ENCODE results near the gene CDCA4. TPM values are rescaled to one million over a fixed set of nuclear protein-coding genes. Genes with fewer than 3 reads are reported as not detected.

The CDCA4 gene
- total RNA-seq: 35.5 and 50.8 TPM in 2 replicates

DNA sequence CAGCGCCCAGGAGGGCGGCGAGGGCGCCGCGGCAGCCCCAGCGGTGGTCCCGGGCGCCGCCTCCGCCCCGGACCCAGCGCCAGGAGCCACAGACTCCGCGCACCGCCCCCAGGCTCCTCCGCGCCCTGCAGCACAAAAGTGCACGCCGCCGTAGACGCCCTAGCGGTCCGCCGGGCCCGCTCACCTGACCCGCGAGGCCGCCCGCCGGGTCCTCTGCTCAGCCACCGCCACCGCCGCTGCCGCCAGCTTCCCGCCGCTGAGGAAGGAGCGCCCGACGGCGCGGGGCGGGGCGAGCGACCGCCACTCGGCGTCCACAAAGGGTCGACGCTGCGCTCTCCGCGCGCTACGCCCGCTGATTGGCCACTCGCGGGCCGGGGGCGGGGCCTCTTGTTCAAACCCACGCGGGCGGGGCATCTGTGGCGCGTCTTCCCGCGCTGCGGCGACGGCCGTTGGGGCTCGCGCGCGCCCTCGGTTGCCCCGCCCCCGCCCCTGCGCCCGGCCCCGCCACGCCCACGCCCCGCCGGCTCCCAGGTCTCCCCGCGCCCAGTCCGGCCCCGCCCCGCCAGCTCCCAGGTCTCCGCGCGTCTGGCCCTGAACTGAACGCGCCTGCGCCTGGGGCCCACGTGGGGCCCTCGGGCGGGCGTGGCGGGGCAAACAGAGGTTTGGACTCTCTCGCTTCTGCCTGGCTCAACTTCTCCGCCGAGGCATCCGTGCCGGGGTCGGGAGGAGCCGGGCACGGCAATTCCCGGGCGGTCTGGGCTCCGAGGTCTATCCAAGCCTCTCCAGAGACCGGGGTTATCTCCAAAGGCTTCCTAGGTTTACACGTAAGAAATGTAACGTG is at the start of gene CDCA4:
CDCA4 (minus strand) TSS at position 269 of the 841 bp plus-strand sequence. CDS start 9,154 bp downstream, outside the sequence.
- no peaks in the 10 kb centered on the region for H3K36me3 ChIP-seq (ENCODE audit: control insufficient read depth, insufficient read depth, low read length)
- no peaks in the 10 kb centered on the region for H3K27me3 ChIP-seq (ENCODE audit: control insufficient read depth, insufficient read depth, low read length)
- DNase-seq (ENCODE audit: low read depth): peak; percentile 78
- TF ChIP-seq, protein P1, sequence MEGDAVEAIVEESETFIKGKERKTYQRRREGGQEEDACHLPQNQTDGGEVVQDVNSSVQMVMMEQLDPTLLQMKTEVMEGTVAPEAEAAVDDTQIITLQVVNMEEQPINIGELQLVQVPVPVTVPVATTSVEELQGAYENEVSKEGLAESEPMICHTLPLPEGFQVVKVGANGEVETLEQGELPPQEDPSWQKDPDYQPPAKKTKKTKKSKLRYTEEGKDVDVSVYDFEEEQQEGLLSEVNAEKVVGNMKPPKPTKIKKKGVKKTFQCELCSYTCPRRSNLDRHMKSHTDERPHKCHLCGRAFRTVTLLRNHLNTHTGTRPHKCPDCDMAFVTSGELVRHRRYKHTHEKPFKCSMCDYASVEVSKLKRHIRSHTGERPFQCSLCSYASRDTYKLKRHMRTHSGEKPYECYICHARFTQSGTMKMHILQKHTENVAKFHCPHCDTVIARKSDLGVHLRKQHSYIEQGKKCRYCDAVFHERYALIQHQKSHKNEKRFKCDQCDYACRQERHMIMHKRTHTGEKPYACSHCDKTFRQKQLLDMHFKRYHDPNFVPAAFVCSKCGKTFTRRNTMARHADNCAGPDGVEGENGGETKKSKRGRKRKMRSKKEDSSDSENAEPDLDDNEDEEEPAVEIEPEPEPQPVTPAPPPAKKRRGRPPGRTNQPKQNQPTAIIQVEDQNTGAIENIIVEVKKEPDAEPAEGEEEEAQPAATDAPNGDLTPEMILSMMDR (IDR thresholded peaks at IDR 0.05; ENCODE audit: insufficient read depth, low read length, severe bottlenecking): no peak
- no peak for FAIRE-seq
- peak within 1 kb of the TSS; percentile 58 for H3K4me3 ChIP-seq (ENCODE audit: low read depth, low read length)

DNA sequence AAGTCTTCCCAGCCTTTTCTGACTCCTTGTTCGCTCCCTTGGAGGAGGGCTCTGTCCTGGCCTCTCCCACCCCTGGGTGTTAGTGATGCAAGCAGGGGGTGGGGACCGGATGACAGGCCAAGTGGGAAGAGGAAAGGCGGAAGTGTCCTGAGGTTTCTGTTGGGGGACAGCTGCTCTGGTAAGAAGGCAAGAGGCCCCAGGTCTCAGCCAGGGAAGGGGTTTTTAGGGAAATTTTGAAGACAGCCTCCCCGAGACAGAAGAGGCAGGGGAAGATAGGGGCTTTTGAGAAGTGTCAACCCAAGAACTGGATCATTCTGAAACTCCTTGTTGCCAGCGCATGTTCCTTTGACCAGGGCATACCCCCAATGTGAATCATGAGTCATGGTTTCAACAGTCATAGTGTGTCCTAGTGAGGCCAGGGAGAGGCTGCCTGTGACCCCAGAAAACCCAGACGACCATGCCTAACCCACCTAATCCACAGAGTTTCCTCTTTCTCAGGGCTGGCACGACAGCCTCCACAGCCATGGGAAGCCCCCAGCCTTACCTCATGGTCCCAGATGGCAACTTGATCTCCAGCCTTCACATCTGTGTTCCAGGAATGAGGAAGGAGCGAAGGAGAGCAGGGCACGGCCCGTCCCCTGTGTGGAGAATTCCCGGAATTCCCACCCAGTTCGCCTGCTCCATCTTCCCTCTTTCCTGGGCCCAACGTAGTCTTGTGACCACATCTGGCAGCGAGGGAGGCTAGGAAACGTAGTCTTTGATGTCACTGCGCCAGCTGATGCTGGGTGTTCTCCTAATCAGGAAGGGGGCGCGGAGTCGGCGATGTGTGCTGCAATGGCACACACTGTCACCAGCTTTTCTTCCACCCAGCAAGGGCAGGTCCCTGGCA is 49.2 kb upstream of the CDCA4 start:
- FAIRE-seq (no peak), DNase-seq (ENCODE audit: low read depth) (no peak)
- Histone ChIP-seq H3K36me3 (ENCODE audit: control insufficient read depth, insufficient read depth, low read length) (no peaks in the 10 kb centered on the region), H3K27me3 (ENCODE audit: control insufficient read depth, insufficient read depth, low read length) (peaks cover 5% of the 10 kb centered on the region), H3K4me3 (ENCODE audit: low read depth, low read length) (no peak overlapping the region)
- TF ChIP-seq, protein P1 (IDR thresholded peaks at IDR 0.05; ENCODE audit: insufficient read depth, low read length, severe bottlenecking): no peak

DNA sequence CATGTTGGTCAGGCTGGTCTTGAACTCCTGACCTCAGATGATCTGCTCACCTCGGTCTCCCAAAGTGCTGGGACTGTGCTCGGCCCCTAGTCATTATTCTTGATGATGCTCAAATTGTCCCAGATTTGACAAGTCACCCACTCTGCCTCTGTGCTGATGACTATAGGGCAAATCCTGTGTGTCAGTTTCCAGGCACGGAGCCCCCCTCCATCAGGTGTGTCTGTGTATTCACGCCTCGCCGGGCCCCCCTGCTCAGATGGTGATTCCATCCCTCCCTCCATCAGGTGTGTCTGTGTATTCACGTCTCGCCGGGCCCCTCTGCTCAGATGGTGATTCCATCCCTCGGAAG is 48.6 kb upstream of the CDCA4 start:
- DNase-seq (ENCODE audit: low read depth): no peak
- Histone ChIP-seq H3K4me3 (ENCODE audit: low read depth, low read length) (no peak overlapping the region), H3K36me3 (ENCODE audit: control insufficient read depth, insufficient read depth, low read length) (no peaks in the 10 kb centered on the region), H3K27me3 (ENCODE audit: control insufficient read depth, insufficient read depth, low read length) (peaks cover 5% of the 10 kb centered on the region)
- TF ChIP-seq, protein P1 (IDR thresholded peaks at IDR 0.05; ENCODE audit: insufficient read depth, low read length, severe bottlenecking): no peak
- FAIRE-seq: no peak

DNA sequence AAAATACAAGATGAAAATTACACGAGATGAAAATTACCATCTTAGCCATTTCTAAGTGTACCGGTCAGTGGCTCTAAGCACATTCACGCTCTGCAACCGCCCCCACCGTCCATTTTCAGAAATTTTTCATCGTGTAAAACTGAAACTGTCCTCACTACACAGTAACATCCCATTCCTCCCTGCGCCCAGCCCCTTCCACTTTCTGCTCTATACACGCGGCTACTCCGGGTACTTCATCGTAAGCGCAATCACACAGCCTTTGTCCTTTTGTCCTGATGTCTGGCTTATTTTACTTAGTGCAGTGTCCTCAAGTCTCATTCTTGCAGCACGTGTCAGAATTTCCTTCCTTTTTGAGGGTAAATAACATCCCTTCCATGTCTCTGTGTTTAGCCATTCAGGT is 47.9 kb upstream of the CDCA4 start:
- no peak overlapping the region for H3K4me3 ChIP-seq (ENCODE audit: low read depth, low read length)
- no peak for FAIRE-seq
- DNase-seq (ENCODE audit: low read depth): no peak
- H3K27me3 ChIP-seq (ENCODE audit: control insufficient read depth, insufficient read depth, low read length): peaks cover 3% of the 10 kb centered on the region
- TF ChIP-seq, protein P1 (IDR thresholded peaks at IDR 0.05; ENCODE audit: insufficient read depth, low read length, severe bottlenecking): no peak
- H3K36me3 ChIP-seq (ENCODE audit: control insufficient read depth, insufficient read depth, low read length): no peaks in the 10 kb centered on the region

DNA sequence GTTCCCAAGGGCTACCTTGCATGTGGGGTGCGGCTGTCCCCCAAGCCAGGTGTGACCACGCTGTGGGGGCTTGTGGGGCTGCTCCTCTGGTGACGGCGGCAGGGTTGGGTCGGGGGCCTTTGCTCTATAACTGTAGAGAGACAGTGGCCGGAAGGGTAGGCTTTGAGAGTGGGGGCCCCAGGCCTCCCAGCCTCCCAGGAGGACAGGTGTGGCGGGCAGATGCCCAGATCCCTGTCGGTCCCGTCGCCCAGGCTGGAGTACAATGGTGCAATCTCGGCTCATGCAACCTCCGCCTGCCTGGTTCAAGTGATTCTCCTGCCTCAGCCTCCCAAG is 47.1 kb upstream of the CDCA4 start:
- no peak overlapping the region for H3K4me3 ChIP-seq (ENCODE audit: low read depth, low read length)
- no peaks in the 10 kb centered on the region for H3K36me3 ChIP-seq (ENCODE audit: control insufficient read depth, insufficient read depth, low read length)
- no peak for DNase-seq (ENCODE audit: low read depth)
- FAIRE-seq: no peak
- TF ChIP-seq, protein P1 (IDR thresholded peaks at IDR 0.05; ENCODE audit: insufficient read depth, low read length, severe bottlenecking): no peak
- H3K27me3 ChIP-seq (ENCODE audit: control insufficient read depth, insufficient read depth, low read length): no peaks in the 10 kb centered on the region
